K562 (cell line): ENCODE data around the gene CA5B. TPM values are rescaled to one million over a fixed set of nuclear protein-coding genes. Genes with fewer than 3 reads are reported as not detected.

Experiments
- ATAC-seq: fragments of 200-7000 bp; cut with Tn5 transposase; 3 replicates; pipeline ENCODE4 v1.9.1; 2020; ENCODE audit warnings: moderate library complexity
- BruUV-seq: library from RNA; stranded (reverse); fragments of 400-500 nt; replicated peaks from 2 replicates; lab custom pipeline; 2021; lab: Mats Ljungman, UMichigan
- CTCF ChIA-PET: fragments of 300-600 bp; formaldehyde crosslinking; extraction: SDS; loops from one replicate; lab custom pipeline; 2021; ENCODE audit warnings: low intra/inter-chr PET ratio; lab: Yijun Ruan, JAX
- POLR2A ChIA-PET: fragments of 300-600, 350-650 bp; sonication (Branson Sonifier 250); formaldehyde crosslinking; extraction: SDS; loops from one replicate; lab custom pipeline; 2021; ENCODE audit warnings: antibody characterized with exemption, inconsistent platforms; lab: Yijun Ruan, JAX
- DNase-seq, 4 experiments: peaks; one replicate each; pipeline versions ENCODE4 v3.0.0 to v3.0.0-alpha.2; 2011 to 2018; ENCODE audit warnings: low spot score in 3 of 4, mixed read lengths in 3 of 4; ENCODE audit errors: extremely low read depth in 1 of 4
- FAIRE-seq: peaks from 2 replicates; lab custom pipeline; 2011; peaks lifted over from hg19 to GRCh38; lab: Jason Lieb, UNC
- H2AFZ ChIP-seq: 2 replicates; pipeline ENCODE4 v1.6.0; 2011; ENCODE audit warnings: low read depth, low read length, control low read depth, inconsistent platforms
- H3K27ac ChIP-seq: fragments of 200-600 bp; 3 replicates; pipeline ENCODE4 v1.8.0; 2011; ENCODE audit warnings: low read depth, mild to moderate bottlenecking, control low read depth, inconsistent platforms, low read length, moderate library complexity, mixed read lengths; ENCODE audit errors: extremely low read depth
- H3K27me3 ChIP-seq, 2 experiments: fragments of 300-600 bp in 1 of 2; 2 replicates in 1 of 2; 3 replicates in 1 of 2; pipeline versions ENCODE4 v1.6.0 to v1.8.0; 2011; ENCODE audit warnings: inconsistent platforms in 2 of 2, low read length in 2 of 2, mild to moderate bottlenecking in 1 of 2, mixed read lengths in 1 of 2, moderate library complexity in 1 of 2; ENCODE audit not compliant: control insufficient read depth in 2 of 2, insufficient read depth in 2 of 2
- H3K36me3 ChIP-seq: fragments of 300-600 bp; 3 replicates; pipeline ENCODE4 v1.8.0; 2011; ENCODE audit warnings: mild to moderate bottlenecking, low read length, inconsistent platforms; ENCODE audit not compliant: control insufficient read depth, insufficient read depth
- H3K4me1 ChIP-seq, 2 experiments: fragments of 200-600 bp in 1 of 2; replicated peaks in 1 of 2; 2 replicates in 1 of 2; 3 replicates in 1 of 2; pipeline versions ENCODE4 v1.5.1 to v1.8.0; 2011; ENCODE audit warnings: inconsistent platforms in 2 of 2, low read length in 2 of 2, mild to moderate bottlenecking in 1 of 2, mixed read lengths in 1 of 2, moderate library complexity in 1 of 2; ENCODE audit not compliant: control insufficient read depth in 2 of 2, insufficient read depth in 2 of 2
- H3K4me2 ChIP-seq: 2 replicates; pipeline ENCODE4 v1.6.1; 2011; ENCODE audit warnings: low read length, control low read depth, inconsistent platforms, mixed read lengths; ENCODE audit not compliant: insufficient read depth
- H3K4me3 ChIP-seq: fragments of 200-600 bp; sonication (generic), shearing (Covaris generic); 2 replicates; pipeline ENCODE4 v1.5.1; 2016; ENCODE audit warnings: control low read depth, inconsistent platforms
- H3K79me2 ChIP-seq: fragments of 200-600 bp; 3 replicates; pipeline ENCODE4 v1.8.0; 2011; ENCODE audit warnings: low read length, inconsistent platforms; ENCODE audit not compliant: control insufficient read depth, insufficient read depth
- H3K9ac ChIP-seq, 2 experiments: 2 replicates each; pipeline versions ENCODE4 v1.6.0 to v1.6.1; 2011; ENCODE audit warnings: low read depth in 2 of 2, low read length in 2 of 2, control low read depth in 1 of 2, inconsistent platforms in 1 of 2, mild to moderate bottlenecking in 1 of 2, mixed read lengths in 1 of 2; ENCODE audit not compliant: insufficient read depth in 1 of 2
- H3K9me1 ChIP-seq: one replicate; pipeline ENCODE4 v1.6.0; 2011; ENCODE audit warnings: inconsistent platforms, mild to moderate bottlenecking, low read length, moderate library complexity; ENCODE audit not compliant: control insufficient read depth, insufficient read depth
- H3K9me3 ChIP-seq: replicated peaks from 2 replicates; pipeline ENCODE4 v1.5.1; 2011; ENCODE audit warnings: low read depth, low read length, inconsistent platforms; ENCODE audit not compliant: control insufficient read depth, insufficient read depth
- H4K20me1 ChIP-seq: replicated peaks from 2 replicates; pipeline ENCODE4 v1.6.1; 2011; ENCODE audit warnings: low read length, inconsistent platforms, mixed read lengths; ENCODE audit not compliant: control insufficient read depth, insufficient read depth
- CTCF ChIP-seq, 3 experiments: IDR thresholded peaks in 2 of 3; conservative IDR thresholded peaks in 1 of 3; 2 replicates each; pipeline ENCODE4 v1.5.1; 2011 to 2012; ENCODE audit warnings: low read length in 3 of 3, mild to moderate bottlenecking in 3 of 3, control low read depth in 2 of 3, improper control_type of control experiment in 1 of 3, inconsistent platforms in 1 of 3, low read depth in 1 of 3, mixed read lengths in 1 of 3, moderate library complexity in 1 of 3; ENCODE audit not compliant: insufficient read depth in 2 of 3
- MYBL2 ChIP-seq, 2 experiments: fragments of 450-650 bp in 1 of 2; sonication (generic) in 1 of 2; formaldehyde crosslinking in 1 of 2; IDR thresholded peaks; 2 replicates each; pipeline versions ENCODE4 v1.6.1 to v1.8.1; 2017 to 2022; ENCODE audit warnings: borderline replicate concordance in 1 of 2, inconsistent platforms in 1 of 2, low read depth in 1 of 2, mild to moderate bottlenecking in 1 of 2, missing genetic modification reagents in 1 of 2, moderate library complexity in 1 of 2
- SMC3 ChIP-seq: conservative IDR thresholded peaks from 2 replicates; pipeline ENCODE4 v1.6.1; 2011; ENCODE audit warnings: low read depth, low read length, improper control_type of control experiment; ENCODE audit not compliant: insufficient read depth
- THRAP3 ChIP-seq: fragments of 450-650 bp; IDR thresholded peaks from 2 replicates; pipeline ENCODE4 v1.6.1; 2016; ENCODE audit warnings: mild to moderate bottlenecking, inconsistent platforms, borderline replicate concordance
- ZBTB7A ChIP-seq: IDR thresholded peaks from 2 replicates; pipeline ENCODE4 v1.6.1; 2011; ENCODE audit warnings: low read depth, mild to moderate bottlenecking, low read length, moderate library complexity, borderline replicate concordance; ENCODE audit not compliant: control insufficient read depth
- WGBS: fragments of 100-300 bp; shearing (Covaris generic); methylation state at CpG from one replicate; pipeline ENCODE4 v1.1.6; 2016; ENCODE audit warnings: low coverage, mixed read lengths; ENCODE audit not compliant: insufficient coverage; ENCODE audit errors: missing lambda C conversion rate; 5-methylcytosine and 5-hydroxymethylcytosine counted together
- in situ Hi-C: fragments of 300-500 bp; cut with MboI; formaldehyde crosslinking; loops from 4 replicates; pipeline ENCODE4 v1.15.0; 2018; ENCODE audit warnings: inconsistent platforms, mixed read lengths
- intact Hi-C: fragments of 100-400 bp; cut with micrococcal nuclease; formaldehyde crosslinking; loops from 2 replicates; pipeline ENCODE4 v1.14.2; 2022
- polyA plus RNA-seq, 8 experiments: library from polyadenylated mRNA; depleted of rRNA in 4 of 8; stranded (reverse) in 5 of 8; unstranded in 3 of 8; fragments of >200 nt; fragmentation: Nextera tagmentation in 2 of 8; fragmentation: Illumina TruSeq in 1 of 8; extraction: Ambion mirVana in 2 of 8; extraction: Trizol in 1 of 8; gene quantifications; 2 replicates each; pipeline versions ENCODE4 v1.2.1 to v1.2.3, GENCODE V29; 2011 to 2014; ENCODE audit warnings: inconsistent platforms in 1 of 8, missing spikeins in 1 of 8
- total RNA-seq, 7 experiments: library from RNA; depleted of rRNA in 6 of 7; stranded (reverse); fragments of >200 nt in 6 of 7; fragmentation: Illumina TruSeq in 2 of 7; extraction: Trizol in 2 of 7; gene quantifications; 2 replicates each; pipeline versions ENCODE4 v1.2.1 to v1.2.3, GENCODE V29; 2011 to 2021; ENCODE audit warnings: low replicate concordance in 1 of 7

CA5B gene
- total and polyA plus RNA-seq, 9 of the 15 experiments (the other 6 are each of a cell fraction or from before 2014, with no cell fraction given) = 0.55 to 3.7 (median 2.6) TPM

GRCh38 chrX:15825936-15826335 lies 87.9 kb downstream of the CA5B start:
- FAIRE-seq = no peak
- ChIA-PET POLR2A (interaction anchor here (0.6 to 1.0 kb wide), 3 partner anchors 9 to 470 kb away, joined by 3 to 4 read pairs (median 3); no protein-coding TSS in a partner anchor), CTCF (no interaction called here)
- no peak for ATAC-seq
- H3K27ac ChIP-seq = no peak overlapping the region
- H2AFZ ChIP-seq = no peak overlapping the region
- in situ Hi-C loops (no loop called here), intact Hi-C loops (no loop called here)
- H3K4me3 ChIP-seq = no peak overlapping the region
- H3K79me2 ChIP-seq = no peaks in the 10 kb centered on the region
- H3K36me3 ChIP-seq = peaks cover 22% of the 10 kb centered on the region; the same call in 2 of the 3 replicates
- no peak overlapping the region for H3K9ac ChIP-seq
- TF ChIP-seq MYBL2 (IDR thresholded peaks at IDR 0.05; ENCODE audit: low read depth) = no peak
- no peak for TF ChIP-seq MYBL2 (CRISPR knock-in tag; IDR thresholded peaks at IDR 0.05; ENCODE audit: borderline replicate concordance)
- TF ChIP-seq SMC3 = no peak
- no peak for TF ChIP-seq THRAP3
- no peak for TF ChIP-seq ZBTB7A
- no peak for TF ChIP-seq CTCF (IDR thresholded peaks at IDR 0.05 in 2 of 3, conservative IDR thresholded peaks at IDR 0.05 in 1 of 3; ENCODE audit: insufficient read depth in 2 of 3, low read depth in 1 of 3, low read length in 3 of 3)
- no peak overlapping the region for H3K4me2 ChIP-seq
- H3K9me1 ChIP-seq = no peaks in the 10 kb centered on the region
- H3K4me1 ChIP-seq = no peaks in the 10 kb centered on the region
- 68% methylated on average over 5 of the region's 5 CpGs for WGBS
- H4K20me1 ChIP-seq = no peaks in the 10 kb centered on the region
- no peaks in the 10 kb centered on the region for H3K27me3 ChIP-seq
- BruUV-seq = no TSS peak
- no peak for DNase-seq
- H3K9me3 ChIP-seq = no peaks in the 10 kb centered on the region
